ENCODE data around the gene PRR20G. TPM values are rescaled to one million over a fixed set of nuclear protein-coding genes. Genes with fewer than 3 reads are reported as not detected.

The PRR20G gene
- total and polyA plus RNA-seq, 9 of the 15 experiments (the other 6 are each of a cell fraction or from before 2014, with no cell fraction given) = not detected

DNA sequence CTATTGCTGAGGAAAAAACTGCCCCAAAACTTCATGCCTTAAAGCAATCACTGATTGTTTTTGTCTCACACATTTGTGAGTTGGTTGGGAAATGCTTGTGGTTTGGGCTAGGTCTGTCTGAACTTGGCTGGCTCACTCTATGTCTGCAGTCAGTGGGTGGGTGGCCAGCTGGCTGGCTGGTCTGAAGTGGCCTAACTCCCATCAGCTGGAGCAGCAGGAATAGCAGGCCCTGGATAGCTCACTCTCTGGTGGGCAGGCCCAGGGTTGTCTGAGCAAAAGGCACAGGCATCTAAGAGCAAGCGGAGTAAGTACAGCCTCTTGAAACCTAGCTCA, 37.7 kb upstream of the PRR20G start:
- in situ Hi-C loops (cut with MboI) (no loop called here), intact Hi-C loops (cut with micrococcal nuclease) (no loop called here)
- H3K9me1 ChIP-seq (ENCODE audit: control insufficient read depth, insufficient read depth, low read length) = no peaks in the 10 kb centered on the region

More for the DNA sequence above, 37.7 kb upstream of the PRR20G start:
- Histone ChIP-seq H3K9ac (ENCODE audit: insufficient read depth in 1 of 2, low read depth in 2 of 2, low read length in 2 of 2) (no peak overlapping the region), H3K4me3 (no peak overlapping the region), H3K4me2 (ENCODE audit: insufficient read depth, low read length) (no peak overlapping the region), H3K27ac (ENCODE audit: extremely low read depth, low read depth, low read length) (no peak overlapping the region), H3K4me1 (replicated peaks in 1 of 2; ENCODE audit: control insufficient read depth in 2 of 2, insufficient read depth in 2 of 2, low read length in 2 of 2) (no peaks in the 10 kb centered on the region), H3K27me3 (ENCODE audit: control insufficient read depth in 2 of 2, insufficient read depth in 2 of 2, low read length in 2 of 2) (no peaks in the 10 kb centered on the region), H4K20me1 (replicated peaks; ENCODE audit: control insufficient read depth, insufficient read depth, low read length) (no peaks in the 10 kb centered on the region), H3K9me3 (replicated peaks; ENCODE audit: control insufficient read depth, insufficient read depth, low read depth, low read length) (no peaks in the 10 kb centered on the region), H3K79me2 (ENCODE audit: control insufficient read depth, insufficient read depth, low read length) (no peaks in the 10 kb centered on the region), H2AFZ (ENCODE audit: low read depth, low read length) (no peak overlapping the region), H3K36me3 (ENCODE audit: control insufficient read depth, insufficient read depth, low read length) (no peaks in the 10 kb centered on the region)
- WGBS (ENCODE audit: insufficient coverage, low coverage, missing lambda C conversion rate) = 0% methylated on average over 1 of the region's 1 CpG
- DNase-seq (ENCODE audit: extremely low read depth in 1 of 4, low spot score in 3 of 4) (no peak), FAIRE-seq (no peak), ATAC-seq (no peak)
- no TSS peak for BruUV-seq (replicated peaks)
- TF ChIP-seq TARDBP (IDR thresholded peaks at IDR 0.05) (no peak), PHF21A (IDR thresholded peaks at IDR 0.05; ENCODE audit: borderline replicate concordance, low read depth) (no peak), CHD4 (IDR thresholded peaks at IDR 0.05; ENCODE audit: insufficient read depth, insufficient replicate concordance, low read depth, low read length, poor library complexity, severe bottlenecking) (no peak)
- TF ChIP-seq, protein P1, sequence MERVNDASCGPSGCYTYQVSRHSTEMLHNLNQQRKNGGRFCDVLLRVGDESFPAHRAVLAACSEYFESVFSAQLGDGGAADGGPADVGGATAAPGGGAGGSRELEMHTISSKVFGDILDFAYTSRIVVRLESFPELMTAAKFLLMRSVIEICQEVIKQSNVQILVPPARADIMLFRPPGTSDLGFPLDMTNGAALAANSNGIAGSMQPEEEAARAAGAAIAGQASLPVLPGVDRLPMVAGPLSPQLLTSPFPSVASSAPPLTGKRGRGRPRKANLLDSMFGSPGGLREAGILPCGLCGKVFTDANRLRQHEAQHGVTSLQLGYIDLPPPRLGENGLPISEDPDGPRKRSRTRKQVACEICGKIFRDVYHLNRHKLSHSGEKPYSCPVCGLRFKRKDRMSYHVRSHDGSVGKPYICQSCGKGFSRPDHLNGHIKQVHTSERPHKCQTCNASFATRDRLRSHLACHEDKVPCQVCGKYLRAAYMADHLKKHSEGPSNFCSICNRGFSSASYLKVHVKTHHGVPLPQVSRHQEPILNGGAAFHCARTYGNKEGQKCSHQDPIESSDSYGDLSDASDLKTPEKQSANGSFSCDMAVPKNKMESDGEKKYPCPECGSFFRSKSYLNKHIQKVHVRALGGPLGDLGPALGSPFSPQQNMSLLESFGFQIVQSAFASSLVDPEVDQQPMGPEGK (CRISPR knock-in tag; IDR thresholded peaks at IDR 0.05; ENCODE audit: borderline replicate concordance) = no peak
- TF ChIP-seq, protein P2, sequence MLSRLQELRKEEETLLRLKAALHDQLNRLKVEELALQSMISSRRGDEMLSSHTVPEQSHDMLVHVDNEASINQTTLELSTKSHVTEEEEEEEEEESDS (CRISPR knock-in tag; IDR thresholded peaks at IDR 0.05) = no peak
- POLR2A ChIA-PET = interaction anchor here (1.0 kb wide), 1 partner anchor 11 kb away, joined by 3 read pairs; no protein-coding TSS in a partner anchor
- CTCF ChIA-PET (ENCODE audit: low intra/inter-chr PET ratio) = no interaction called here
